ENCODE data around the gene FBXO41.
A peak's percentile ranks its signal among the peaks of the same experiment; 100 is the strongest.

FBXO41 gene

GRCh38 chr2:73239776-73240175 lies 44.5 kb downstream of the FBXO41 start:
- no peak for TF ChIP-seq CTCF (IDR thresholded peaks at IDR 0.05; ENCODE audit: unreplicated experiment in 3 of 3)
- Mint-ChIP-seq H3K9me3 (no peaks in the 10 kb centered on the region), H3K4me1 (peaks cover 28% of the 10 kb centered on the region), H3K36me3 (ENCODE audit: low read depth) (peaks cover 31% of the 10 kb centered on the region), H3K27me3 (ENCODE audit: low read depth) (no peaks in the 10 kb centered on the region), H3K27ac (no peak overlapping the region), H3K4me3 (no peak overlapping the region)

- TF ChIP-seq CTCF (IDR thresholded peaks at IDR 0.05; ENCODE audit: unreplicated experiment in 3 of 3): no peak
- Mint-ChIP-seq H3K27me3 (ENCODE audit: low read depth) (no peaks in the 10 kb centered on the region), H3K27ac (no peak overlapping the region), H3K4me3 (no peak overlapping the region), H3K36me3 (ENCODE audit: low read depth) (peaks cover 23% of the 10 kb centered on the region), H3K9me3 (no peaks in the 10 kb centered on the region), H3K4me1 (peaks cover 28% of the 10 kb centered on the region)
These were observed 45.3 kb downstream of the FBXO41 start for GRCh38 chr2:73238976-73239375.

- TF ChIP-seq CTCF (IDR thresholded peaks at IDR 0.05; ENCODE audit: unreplicated experiment in 3 of 3): no peak
- H3K27ac Mint-ChIP-seq: no peak overlapping the region
- H3K4me3 Mint-ChIP-seq: peak overlapping the region in 2 of 3 experiments; percentile 23 to 62
- peaks cover 28% of the 10 kb centered on the region for H3K4me1 Mint-ChIP-seq
- H3K36me3 Mint-ChIP-seq (ENCODE audit: low read depth): peaks cover 17% of the 10 kb centered on the region
- no peaks in the 10 kb centered on the region for H3K9me3 Mint-ChIP-seq
- H3K27me3 Mint-ChIP-seq (ENCODE audit: low read depth): no peaks in the 10 kb centered on the region
These were observed 46.1 kb downstream of the FBXO41 start for GRCh38 chr2:73238149-73238548.

GRCh38 chr2:73237168-73237567 lies 47.1 kb downstream of the FBXO41 start:
- Mint-ChIP-seq H3K27ac (no peak overlapping the region), H3K4me3 (peak overlapping the region in 2 of 3 experiments; percentile 13 to 26), H3K4me1 (peaks cover 28% of the 10 kb centered on the region), H3K36me3 (ENCODE audit: low read depth) (peaks cover 13% of the 10 kb centered on the region), H3K27me3 (ENCODE audit: low read depth) (peaks cover 3% of the 10 kb centered on the region), H3K9me3 (no peaks in the 10 kb centered on the region)
- TF ChIP-seq CTCF (IDR thresholded peaks at IDR 0.05; ENCODE audit: unreplicated experiment in 3 of 3): no peak

GRCh38 chr2:73235315-73236028 lies 48.8 kb downstream of the FBXO41 start:
- Mint-ChIP-seq H3K9me3 (no peaks in the 10 kb centered on the region), H3K4me3 (peak overlapping the region; percentile 92 to 99 (median 97)), H3K36me3 (ENCODE audit: low read depth) (peaks cover 8% of the 10 kb centered on the region), H3K27ac (peak overlapping the region; percentile 94 to 99 (median 98)), H3K4me1 (peaks cover 28% of the 10 kb centered on the region), H3K27me3 (ENCODE audit: low read depth) (peaks cover 3% of the 10 kb centered on the region)
- no peak for TF ChIP-seq CTCF (IDR thresholded peaks at IDR 0.05; ENCODE audit: unreplicated experiment in 3 of 3)
